SU-DHL-6 (cell line): ENCODE data around the gene INPP5K.

Source experiments
- EZH2phosphoT487 ChIP-seq: fragments of 200-600 bp; sonication (generic), shearing (Covaris generic); conservative IDR thresholded peaks from 2 replicates; pipeline ENCODE4 v1.6.1; 2018; ENCODE audit warnings: mild to moderate bottlenecking, antibody characterized with exemption, low read length, moderate library complexity, mixed read lengths
- TF ChIP-seq, protein P1 (sequence below): fragments of 200-600 bp; sonication (generic); IDR thresholded peaks from one replicate; pipeline ENCODE4 v1.5.1; 2017; ENCODE audit warnings: antibody characterized with exemption, mild to moderate bottlenecking, low read length, moderate library complexity; ENCODE audit not compliant: insufficient read depth, poor library complexity, severe bottlenecking

DNA sequence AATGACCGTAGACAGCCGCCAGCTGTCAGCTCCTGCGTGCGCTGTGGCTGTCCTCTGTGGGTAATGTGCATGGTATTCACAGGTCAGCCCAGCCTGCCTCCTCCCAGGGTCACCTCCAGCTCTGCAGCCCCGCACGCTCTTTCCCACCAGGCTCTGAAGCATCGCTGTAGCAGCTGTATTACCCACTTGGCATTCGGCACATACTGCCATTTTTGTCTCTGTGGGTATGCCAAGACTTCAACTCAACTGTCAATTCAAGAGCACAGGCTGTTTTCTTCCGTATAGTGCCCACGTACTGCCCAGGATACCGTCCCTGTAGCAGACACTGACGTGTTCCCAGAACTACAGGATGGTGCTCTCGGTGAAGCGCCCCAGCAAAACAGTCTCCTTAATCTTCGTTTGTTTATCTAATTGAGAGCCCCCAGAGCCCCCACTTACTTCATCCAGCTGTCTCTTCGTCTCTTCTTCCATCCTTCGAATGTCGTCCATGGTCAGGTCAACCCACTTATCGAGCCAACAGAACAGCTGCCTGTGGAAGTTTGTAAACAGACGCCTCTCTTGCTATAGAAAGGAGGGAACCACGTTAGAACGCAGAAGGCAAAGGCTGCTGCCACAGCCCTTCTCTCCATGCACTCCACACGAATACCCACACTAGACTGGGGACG is 17.4 kb upstream of the INPP5K start:
- TF ChIP-seq, protein P1, sequence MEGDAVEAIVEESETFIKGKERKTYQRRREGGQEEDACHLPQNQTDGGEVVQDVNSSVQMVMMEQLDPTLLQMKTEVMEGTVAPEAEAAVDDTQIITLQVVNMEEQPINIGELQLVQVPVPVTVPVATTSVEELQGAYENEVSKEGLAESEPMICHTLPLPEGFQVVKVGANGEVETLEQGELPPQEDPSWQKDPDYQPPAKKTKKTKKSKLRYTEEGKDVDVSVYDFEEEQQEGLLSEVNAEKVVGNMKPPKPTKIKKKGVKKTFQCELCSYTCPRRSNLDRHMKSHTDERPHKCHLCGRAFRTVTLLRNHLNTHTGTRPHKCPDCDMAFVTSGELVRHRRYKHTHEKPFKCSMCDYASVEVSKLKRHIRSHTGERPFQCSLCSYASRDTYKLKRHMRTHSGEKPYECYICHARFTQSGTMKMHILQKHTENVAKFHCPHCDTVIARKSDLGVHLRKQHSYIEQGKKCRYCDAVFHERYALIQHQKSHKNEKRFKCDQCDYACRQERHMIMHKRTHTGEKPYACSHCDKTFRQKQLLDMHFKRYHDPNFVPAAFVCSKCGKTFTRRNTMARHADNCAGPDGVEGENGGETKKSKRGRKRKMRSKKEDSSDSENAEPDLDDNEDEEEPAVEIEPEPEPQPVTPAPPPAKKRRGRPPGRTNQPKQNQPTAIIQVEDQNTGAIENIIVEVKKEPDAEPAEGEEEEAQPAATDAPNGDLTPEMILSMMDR: no peak
- TF ChIP-seq EZH2phosphoT487: no peak
